Bronchial epithelial cell (primary cell): ENCODE measurements around the gene TRPV5. TPM values are rescaled to one million over a fixed set of nuclear protein-coding genes. Genes with fewer than 3 reads are reported as not detected.

Experiments used
- DNase-seq: peaks from one replicate; pipeline ENCODE4 v3.0.0-alpha.2; 2010; ENCODE audit warnings: low read depth
- FAIRE-seq: peaks from 2 replicates; lab custom pipeline; 2011; peaks lifted over from hg19 to GRCh38; lab: Jason Lieb, UNC
- H3K27me3 ChIP-seq: 2 replicates; pipeline ENCODE4 v1.5.1; 2011; ENCODE audit warnings: low read length; ENCODE audit not compliant: control insufficient read depth, insufficient read depth
- H3K36me3 ChIP-seq: 2 replicates; pipeline ENCODE4 v1.5.1; 2011; ENCODE audit warnings: low read length; ENCODE audit not compliant: control insufficient read depth, insufficient read depth
- H3K4me3 ChIP-seq: 2 replicates; pipeline ENCODE4 v1.5.1; 2011; ENCODE audit warnings: mild to moderate bottlenecking, low read depth, low read length, control low read depth
- total RNA-seq: library from RNA; depleted of rRNA; stranded (reverse); fragments of >200 nt; gene quantifications from 2 replicates; pipeline ENCODE4 v1.2.1, GENCODE V29; 2014
- TF ChIP-seq, protein P1 (sequence below): IDR thresholded peaks from 2 replicates; pipeline ENCODE4 v1.5.1; 2011; ENCODE audit warnings: mild to moderate bottlenecking, moderate library complexity, low read length, control low read depth, inconsistent platforms; ENCODE audit not compliant: insufficient read depth, severe bottlenecking

TRPV5 gene
- total RNA-seq, 1 donor from 2014 or later: not detected

- TF ChIP-seq, protein P1, sequence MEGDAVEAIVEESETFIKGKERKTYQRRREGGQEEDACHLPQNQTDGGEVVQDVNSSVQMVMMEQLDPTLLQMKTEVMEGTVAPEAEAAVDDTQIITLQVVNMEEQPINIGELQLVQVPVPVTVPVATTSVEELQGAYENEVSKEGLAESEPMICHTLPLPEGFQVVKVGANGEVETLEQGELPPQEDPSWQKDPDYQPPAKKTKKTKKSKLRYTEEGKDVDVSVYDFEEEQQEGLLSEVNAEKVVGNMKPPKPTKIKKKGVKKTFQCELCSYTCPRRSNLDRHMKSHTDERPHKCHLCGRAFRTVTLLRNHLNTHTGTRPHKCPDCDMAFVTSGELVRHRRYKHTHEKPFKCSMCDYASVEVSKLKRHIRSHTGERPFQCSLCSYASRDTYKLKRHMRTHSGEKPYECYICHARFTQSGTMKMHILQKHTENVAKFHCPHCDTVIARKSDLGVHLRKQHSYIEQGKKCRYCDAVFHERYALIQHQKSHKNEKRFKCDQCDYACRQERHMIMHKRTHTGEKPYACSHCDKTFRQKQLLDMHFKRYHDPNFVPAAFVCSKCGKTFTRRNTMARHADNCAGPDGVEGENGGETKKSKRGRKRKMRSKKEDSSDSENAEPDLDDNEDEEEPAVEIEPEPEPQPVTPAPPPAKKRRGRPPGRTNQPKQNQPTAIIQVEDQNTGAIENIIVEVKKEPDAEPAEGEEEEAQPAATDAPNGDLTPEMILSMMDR: no peak
- no peaks in the 10 kb centered on the region for H3K36me3 ChIP-seq
- DNase-seq (no peak), FAIRE-seq (no peak)
- no peaks in the 10 kb centered on the region for H3K27me3 ChIP-seq
- no peak overlapping the region for H3K4me3 ChIP-seq
These were observed 10.2 kb downstream of the TRPV5 start for GRCh38 chr7:142923391-142923790.

DNA sequence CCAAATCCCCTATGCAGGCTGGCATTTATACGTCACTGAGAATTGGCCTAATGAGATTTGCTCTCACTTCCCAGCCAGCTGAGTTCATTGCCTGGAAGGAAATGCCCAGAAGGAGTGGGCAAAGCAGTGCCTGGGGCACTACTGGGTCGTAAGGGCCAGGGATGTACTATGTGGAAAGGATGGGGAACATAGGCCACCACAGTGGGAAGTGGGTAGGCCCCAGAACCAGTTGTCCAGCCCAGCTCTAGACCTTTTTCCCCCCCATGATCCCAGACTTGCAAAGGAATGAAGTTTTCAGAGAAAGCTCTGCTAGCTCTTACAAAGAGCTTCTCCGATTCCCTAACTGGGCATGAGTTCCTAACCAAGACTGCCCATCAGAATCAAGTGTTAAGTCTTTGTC is 13.9 kb downstream of the TRPV5 start:
- Histone ChIP-seq H3K36me3 (no peaks in the 10 kb centered on the region), H3K27me3 (no peaks in the 10 kb centered on the region), H3K4me3 (no peak overlapping the region)
- DNase-seq (no peak), FAIRE-seq (no peak)
- TF ChIP-seq, protein P1: no peak

GRCh38 chr7:142918901-142919300 is 14.6 kb downstream of the TRPV5 start:
- no peaks in the 10 kb centered on the region for H3K27me3 ChIP-seq
- H3K36me3 ChIP-seq: no peaks in the 10 kb centered on the region
- TF ChIP-seq, protein P1: no peak
- H3K4me3 ChIP-seq: no peak overlapping the region
- FAIRE-seq (no peak), DNase-seq (no peak)

- FAIRE-seq (no peak), DNase-seq (no peak)
- Histone ChIP-seq H3K4me3 (no peak overlapping the region), H3K36me3 (no peaks in the 10 kb centered on the region), H3K27me3 (no peaks in the 10 kb centered on the region)
- TF ChIP-seq, protein P1: no peak
These were observed 16.1 kb downstream of the TRPV5 start for GRCh38 chr7:142917447-142917846.

DNA sequence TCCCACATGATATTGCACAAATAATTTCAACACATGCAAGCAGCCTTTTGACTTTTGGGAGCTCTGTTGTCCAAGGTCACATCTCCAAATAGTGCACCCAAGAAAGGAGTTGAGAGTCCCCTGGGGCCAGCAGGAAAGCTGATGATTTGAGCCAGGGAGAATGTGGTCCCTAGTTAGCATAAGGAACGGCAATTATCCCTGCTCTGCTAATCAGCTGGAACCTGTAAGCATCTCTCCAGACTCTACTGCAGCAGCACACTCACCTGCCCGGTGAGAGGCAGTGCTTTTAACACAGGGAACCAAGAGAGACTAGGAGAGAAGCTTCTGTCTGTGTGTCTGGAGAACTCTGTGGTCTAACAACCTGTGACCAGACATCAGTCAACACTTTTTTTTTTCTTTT is 17.0 kb downstream of the TRPV5 start:
- DNase-seq: no peak

DNA sequence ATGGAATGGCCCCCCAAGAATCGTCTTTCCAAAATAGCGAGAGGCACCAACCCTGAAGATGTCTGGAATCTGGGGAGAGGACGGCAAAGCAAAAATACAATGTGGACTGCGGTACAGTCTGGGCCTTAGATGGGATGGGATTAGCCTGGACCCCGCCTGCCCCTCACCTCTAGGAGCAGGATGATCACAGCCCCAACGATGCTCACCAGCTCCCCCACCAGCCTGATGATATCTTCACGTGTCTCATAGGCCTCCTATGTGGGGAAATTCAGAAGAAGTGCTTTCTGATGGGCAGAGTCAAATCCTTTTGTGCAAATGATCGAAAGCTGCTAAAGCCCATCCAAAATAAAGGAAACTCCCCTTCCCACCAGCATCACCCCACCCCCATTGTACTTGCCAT is 18.2 kb downstream of the TRPV5 start:
- no peak overlapping the region for H3K4me3 ChIP-seq
- DNase-seq: no peak
- H3K27me3 ChIP-seq: no peaks in the 10 kb centered on the region
- TF ChIP-seq, protein P1: no peak
- H3K36me3 ChIP-seq: no peaks in the 10 kb centered on the region
- no peak for FAIRE-seq

More for the DNA sequence above, 17.0 kb downstream of the TRPV5 start:
- H3K4me3 ChIP-seq: no peak overlapping the region
- no peak for FAIRE-seq
- H3K27me3 ChIP-seq: no peaks in the 10 kb centered on the region
- TF ChIP-seq, protein P1: no peak
- H3K36me3 ChIP-seq: no peaks in the 10 kb centered on the region
